Esophagus muscularis mucosa (tissue), 4 donors: ENCODE data around the gene GADL1. TPM values are rescaled to one million over a fixed set of nuclear protein-coding genes. Genes with fewer than 3 reads are reported as not detected.

Experiments used
- DNase-seq: peaks from one replicate; pipeline ENCODE4 v3.0.0-alpha.2; 2017; ENCODE audit errors: extremely low spot score
- H3K27ac ChIP-seq, 4 donors: fragments of 200-600 bp; sonication (generic); replicated peaks in 1 of 4; 1 replicate in 3 of 4; 2 replicates in 1 of 4; pipeline ENCODE4 v1.5.1; 2016 to 2019; ENCODE audit warnings: mild to moderate bottlenecking in 1 of 4
- H3K27me3 ChIP-seq, 4 donors: fragments of 200-600 bp; sonication (generic); one replicate each; pipeline versions ENCODE4 v1.5.1 to v1.6.0; 2016 to 2019
- H3K36me3 ChIP-seq, 4 donors: fragments of 200-600 bp; sonication (generic); one replicate each; pipeline ENCODE4 v1.5.1; 2016 to 2019
- H3K4me1 ChIP-seq, 4 donors: fragments of 200-600 bp; sonication (generic); one replicate each; pipeline ENCODE4 v1.5.1; 2016 to 2019
- H3K4me3 ChIP-seq, 4 donors: fragments of 200-600 bp; sonication (generic); 1 replicate in 2 of 4; 2 replicates in 2 of 4; pipeline ENCODE4 v1.5.1; 2016 to 2019; ENCODE audit warnings: mild to moderate bottlenecking in 4 of 4, moderate library complexity in 1 of 4
- H3K9me3 ChIP-seq, 4 donors: fragments of 200-600 bp; sonication (generic); 1 replicate in 3 of 4; 2 replicates in 1 of 4; pipeline ENCODE4 v1.5.1; 2016 to 2019
- CTCF ChIP-seq, 3 experiments: fragments of 200-600 bp in 2 of 3; fragments of 450-650 bp in 1 of 3; sonication (generic) in 2 of 3; IDR thresholded peaks; one replicate each; pipeline ENCODE4 v1.5.1; 2017 to 2019; ENCODE audit warnings: antibody characterized with exemption in 3 of 3, mild to moderate bottlenecking in 2 of 3, moderate library complexity in 1 of 3
- EP300 ChIP-seq: sonication (generic); formaldehyde crosslinking; IDR thresholded peaks from one replicate; pipeline ENCODE4 v1.6.1; 2017; ENCODE audit warnings: antibody characterized with exemption
- POLR2A ChIP-seq: fragments of 450-650 bp; IDR thresholded peaks from one replicate; pipeline ENCODE4 v1.6.1; 2017; ENCODE audit warnings: antibody characterized with exemption, moderate library complexity, mild to moderate bottlenecking, low read depth
- POLR2AphosphoS5 ChIP-seq, 2 donors: sonication (generic); formaldehyde crosslinking; IDR thresholded peaks; one replicate each; pipeline ENCODE4 v1.6.1; 2017; ENCODE audit warnings: antibody characterized with exemption in 2 of 2
- WGBS: methylation state at CpG from one replicate; pipeline ENCODE4 v1.1.5; 2018; 5-methylcytosine and 5-hydroxymethylcytosine counted together
- intact Hi-C: fragments of 100-400 bp; cut with DNase I; formaldehyde crosslinking; loops from one replicate; pipeline ENCODE4 v1.15.1; 2023
- total RNA-seq, 4 donors: library from RNA; depleted of rRNA; stranded (reverse); fragments of >200 nt; gene quantifications; one replicate each; pipeline versions ENCODE4 v1.1.0 to v1.2.1, GENCODE V29; 2016

Gene GADL1
- total RNA-seq, 4 donors from 2014 or later: 1.7 to 4.6 (median 3.0) TPM

GRCh38 chr3:30918761-30919160 lies 24.3 kb upstream of the GADL1 start:
- H3K27me3 ChIP-seq: no peaks in the 10 kb centered on the region
- no peaks in the 10 kb centered on the region for H3K36me3 ChIP-seq
- DNase-seq: no peak
- WGBS: 100% methylated on average over 1 of the region's 1 CpG
- peaks cover 0 to 3% (median 0%) of the 10 kb centered on the region in 4 donors for H3K4me1 ChIP-seq
- intact Hi-C loops: no loop called here
- TF ChIP-seq POLR2AphosphoS5 (IDR thresholded peaks at IDR 0.05) (no peak), EP300 (no peak), CTCF (IDR thresholded peaks at IDR 0.05) (no peak), POLR2A (no peak)
- no peaks in the 10 kb centered on the region for H3K9me3 ChIP-seq
- H3K4me3 ChIP-seq: no peak overlapping the region
- no peak overlapping the region for H3K27ac ChIP-seq

GRCh38 chr3:30915782-30916181 lies 21.3 kb upstream of the GADL1 start:
- H3K4me3 ChIP-seq: no peak overlapping the region
- no peaks in the 10 kb centered on the region for H3K27me3 ChIP-seq
- DNase-seq: no peak
- no peaks in the 10 kb centered on the region for H3K9me3 ChIP-seq
- TF ChIP-seq EP300 (no peak), POLR2A (no peak), POLR2AphosphoS5 (IDR thresholded peaks at IDR 0.05) (no peak), CTCF (IDR thresholded peaks at IDR 0.05) (no peak)
- intact Hi-C loops: no loop called here
- H3K4me1 ChIP-seq: peaks cover 0 to 3% (median 0%) of the 10 kb centered on the region in 4 donors
- H3K27ac ChIP-seq: no peak overlapping the region
- no peaks in the 10 kb centered on the region for H3K36me3 ChIP-seq

- no peak for DNase-seq
- no peak for TF ChIP-seq EP300
- intact Hi-C loops: no loop called here
- H3K4me1 ChIP-seq: peaks cover 0 to 3% (median 0%) of the 10 kb centered on the region in 4 donors
- H3K27ac ChIP-seq: no peak overlapping the region
- H3K27me3 ChIP-seq: no peaks in the 10 kb centered on the region
- 94% methylated on average over 4 of the region's 4 CpGs for WGBS
- no peak overlapping the region for H3K4me3 ChIP-seq
- H3K9me3 ChIP-seq: no peaks in the 10 kb centered on the region
- no peaks in the 10 kb centered on the region for H3K36me3 ChIP-seq
These were observed 20.2 kb upstream of the GADL1 start for GRCh38 chr3:30914696-30915095.

DNA sequence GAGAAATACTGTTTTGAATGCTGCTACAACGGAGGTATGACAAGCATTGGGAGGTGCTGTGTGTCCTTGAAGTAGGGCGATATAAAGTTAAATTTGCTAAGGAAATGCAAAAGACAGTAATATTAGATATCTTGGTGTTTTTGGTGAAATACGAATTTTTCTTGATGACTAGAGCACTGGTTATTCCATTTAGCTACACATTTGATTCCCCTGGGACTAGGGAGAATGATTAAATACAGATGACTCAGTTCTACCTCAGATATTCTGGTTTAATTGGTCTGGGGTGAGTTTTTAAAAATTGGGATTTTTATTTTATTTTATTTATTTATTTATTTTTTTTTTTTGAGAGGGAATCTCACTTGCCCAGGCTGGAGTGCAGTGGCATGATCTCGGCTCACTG lies 18.7 kb upstream of the GADL1 start:
- no peak overlapping the region for H3K4me3 ChIP-seq
- no peak overlapping the region for H3K27ac ChIP-seq
- DNase-seq: no peak
- H3K36me3 ChIP-seq: no peaks in the 10 kb centered on the region
- 80% methylated on average over 4 of the region's 4 CpGs for WGBS
- H3K4me1 ChIP-seq: peaks cover 0 to 3% (median 0%) of the 10 kb centered on the region in 4 donors
- intact Hi-C loops: no loop called here
- no peak for TF ChIP-seq EP300
- TF ChIP-seq POLR2A: no peak
- no peak for TF ChIP-seq CTCF (IDR thresholded peaks at IDR 0.05)
- no peak for TF ChIP-seq POLR2AphosphoS5 (IDR thresholded peaks at IDR 0.05)
- no peaks in the 10 kb centered on the region for H3K9me3 ChIP-seq
- no peaks in the 10 kb centered on the region for H3K27me3 ChIP-seq

GRCh38 chr3:30912301-30912700 lies 17.8 kb upstream of the GADL1 start:
- no peak overlapping the region for H3K27ac ChIP-seq
- DNase-seq: no peak
- H3K4me1 ChIP-seq: peaks cover 0 to 3% (median 0%) of the 10 kb centered on the region in 4 donors
- TF ChIP-seq CTCF (IDR thresholded peaks at IDR 0.05) (no peak), EP300 (no peak), POLR2A (no peak), POLR2AphosphoS5 (IDR thresholded peaks at IDR 0.05) (no peak)
- intact Hi-C loops: no loop called here
- no peaks in the 10 kb centered on the region for H3K9me3 ChIP-seq
- no peak overlapping the region for H3K4me3 ChIP-seq
- H3K27me3 ChIP-seq: no peaks in the 10 kb centered on the region
- no peaks in the 10 kb centered on the region for H3K36me3 ChIP-seq
